Spinal cord (tissue), 10 donors: ENCODE data around the gene SKOR1. TPM values are rescaled to one million over a fixed set of nuclear protein-coding genes. Genes with fewer than 3 reads are reported as not detected.

ENCODE experiments used
- DNase-seq, 6 donors: peaks; one replicate each; pipeline versions ENCODE4 v3.0.0 to v3.0.0-alpha.2; 2013 to 2015; ENCODE audit warnings: low spot score in 6 of 6, low read depth in 4 of 6
- H3K27ac ChIP-seq: one replicate; pipeline ENCODE4 v1.5.1; 2013; ENCODE audit warnings: low read depth, low read length, control low read depth
- H3K27me3 ChIP-seq: one replicate; pipeline ENCODE4 v1.6.1; 2013; ENCODE audit warnings: low read length; ENCODE audit not compliant: control insufficient read depth, insufficient read depth
- H3K36me3 ChIP-seq: one replicate; pipeline ENCODE4 v1.6.1; 2013; ENCODE audit warnings: low read length; ENCODE audit not compliant: control insufficient read depth, insufficient read depth
- H3K4me1 ChIP-seq: one replicate; pipeline ENCODE4 v1.6.1; 2013; ENCODE audit warnings: low read length; ENCODE audit not compliant: control insufficient read depth, insufficient read depth
- H3K4me3 ChIP-seq: one replicate; pipeline ENCODE4 v1.5.1; 2013; ENCODE audit warnings: low read depth, low read length, control low read depth
- H3K9me3 ChIP-seq: one replicate; pipeline ENCODE4 v1.6.1; 2013; ENCODE audit warnings: low read length; ENCODE audit not compliant: control insufficient read depth, insufficient read depth
- WGBS: methylation state at CpG from one replicate; pipeline ENCODE4 v1.1.5; 2013; ENCODE audit warnings: missing lambda C conversion rate; ENCODE audit not compliant: insufficient coverage; 5-methylcytosine and 5-hydroxymethylcytosine counted together
- polyA plus RNA-seq, 2 donors: library from polyadenylated mRNA; unstranded; fragments of 120-200 nt; gene quantifications; one replicate each; pipeline ENCODE4 v1.2.1, GENCODE V29; 2013; ENCODE audit not compliant: insufficient read length in 2 of 2
- total RNA-seq, 2 donors: library from RNA; depleted of rRNA in 1 of 2; stranded (reverse); fragments of 120-200 nt in 1 of 2; fragments of >200 nt in 1 of 2; gene quantifications; one replicate each; pipeline versions ENCODE4 v1.2.3 to v1.2.4, GENCODE V29; 2013 to 2014
- donor health status: healthy.

The SKOR1 gene
- total and polyA plus RNA-seq, 4 donors: 1.6 to 20.1 (median 10.0) TPM

GRCh38 chr15:67781907-67782690 is 43.2 kb upstream of the SKOR1 start:
- no peaks in the 10 kb centered on the region for H3K27me3 ChIP-seq
- H3K27ac ChIP-seq: no peak overlapping the region
- no peaks in the 10 kb centered on the region for H3K36me3 ChIP-seq
- H3K4me1 ChIP-seq: peaks cover 10% of the 10 kb centered on the region
- WGBS: 49% methylated on average over 8 of the region's 10 CpGs
- DNase-seq: peak in 1 of 6 donors; percentile 63
- no peaks in the 10 kb centered on the region for H3K9me3 ChIP-seq
- no peak overlapping the region for H3K4me3 ChIP-seq

GRCh38 chr15:67782691-67782991 is 42.7 kb upstream of the SKOR1 start:
- Histone ChIP-seq H3K27me3 (no peaks in the 10 kb centered on the region), H3K36me3 (no peaks in the 10 kb centered on the region), H3K27ac (no peak overlapping the region), H3K4me3 (no peak overlapping the region), H3K4me1 (peaks cover 10% of the 10 kb centered on the region), H3K9me3 (no peaks in the 10 kb centered on the region)
- peak in 1 of 6 donors; percentile 43 for DNase-seq
- WGBS: 36% methylated on average over 4 of the region's 7 CpGs

GRCh38 chr15:67783303-67783702 is 42.0 kb upstream of the SKOR1 start:
- H3K9me3 ChIP-seq: no peaks in the 10 kb centered on the region
- no peak for DNase-seq
- no peak overlapping the region for H3K4me3 ChIP-seq
- no peaks in the 10 kb centered on the region for H3K27me3 ChIP-seq
- H3K36me3 ChIP-seq: no peaks in the 10 kb centered on the region
- H3K4me1 ChIP-seq: peaks cover 10% of the 10 kb centered on the region
- no peak overlapping the region for H3K27ac ChIP-seq
- 92% methylated on average over 6 of the region's 7 CpGs for WGBS

- no peak for DNase-seq
- peaks cover 10% of the 10 kb centered on the region for H3K4me1 ChIP-seq
- H3K9me3 ChIP-seq: no peaks in the 10 kb centered on the region
- no CpG with 5 or more reads among the region's 4 CpGs for WGBS
- H3K4me3 ChIP-seq: no peak overlapping the region
- H3K36me3 ChIP-seq: no peaks in the 10 kb centered on the region
- no peaks in the 10 kb centered on the region for H3K27me3 ChIP-seq
- H3K27ac ChIP-seq: no peak overlapping the region
These were observed 41.1 kb upstream of the SKOR1 start for GRCh38 chr15:67784090-67784781.

GRCh38 chr15:67784856-67785430 is 40.4 kb upstream of the SKOR1 start:
- H3K4me3 ChIP-seq: no peak overlapping the region
- WGBS: 81% methylated on average over 11 of the region's 12 CpGs
- no peaks in the 10 kb centered on the region for H3K36me3 ChIP-seq
- no peaks in the 10 kb centered on the region for H3K27me3 ChIP-seq
- no peaks in the 10 kb centered on the region for H3K9me3 ChIP-seq
- no peak overlapping the region for H3K27ac ChIP-seq
- H3K4me1 ChIP-seq: peaks cover 10% of the 10 kb centered on the region
- no peak for DNase-seq

- WGBS: 86% methylated on average over 3 of the region's 5 CpGs
- H3K27ac ChIP-seq: no peak overlapping the region
- peaks cover 10% of the 10 kb centered on the region for H3K4me1 ChIP-seq
- no peaks in the 10 kb centered on the region for H3K9me3 ChIP-seq
- H3K27me3 ChIP-seq: no peaks in the 10 kb centered on the region
- no peak for DNase-seq
- no peaks in the 10 kb centered on the region for H3K36me3 ChIP-seq
- no peak overlapping the region for H3K4me3 ChIP-seq
These were observed 39.9 kb upstream of the SKOR1 start for GRCh38 chr15:67785431-67785830.

- Histone ChIP-seq H3K4me1 (peaks cover 10% of the 10 kb centered on the region), H3K36me3 (no peaks in the 10 kb centered on the region), H3K4me3 (no peak overlapping the region), H3K9me3 (no peaks in the 10 kb centered on the region), H3K27me3 (no peaks in the 10 kb centered on the region), H3K27ac (no peak overlapping the region)
- WGBS: no CpG with 5 or more reads among the region's 4 CpGs
- no peak for DNase-seq
These were observed 38.7 kb upstream of the SKOR1 start for GRCh38 chr15:67786646-67787045.

GRCh38 chr15:67788986-67789385 is 36.3 kb upstream of the SKOR1 start:
- Histone ChIP-seq H3K27me3 (no peaks in the 10 kb centered on the region), H3K4me3 (no peak overlapping the region), H3K27ac (no peak overlapping the region), H3K4me1 (no peaks in the 10 kb centered on the region), H3K9me3 (no peaks in the 10 kb centered on the region), H3K36me3 (no peaks in the 10 kb centered on the region)
- no peak for DNase-seq

GRCh38 chr15:67790610-67791319 is 34.5 kb upstream of the SKOR1 start:
- Histone ChIP-seq H3K4me1 (no peaks in the 10 kb centered on the region), H3K27me3 (no peaks in the 10 kb centered on the region), H3K36me3 (no peaks in the 10 kb centered on the region), H3K4me3 (no peak overlapping the region), H3K9me3 (no peaks in the 10 kb centered on the region), H3K27ac (no peak overlapping the region)
- no peak for DNase-seq
- WGBS: 75% methylated on average over 2 of the region's 3 CpGs
